HUES48 (cell line): ENCODE measurements around the gene BMPR1B.
"Not testable (repeated sequence)": the region's sequence is repeated elsewhere in the genome, so short reads cannot be mapped to it uniquely, and the experiment has no call there.

Experiments used
- H3K27ac ChIP-seq: one replicate; pipeline ENCODE4 v1.7.0; 2013; ENCODE audit warnings: low read depth, low read length, inconsistent platforms
- H3K27me3 ChIP-seq: 2 replicates; pipeline ENCODE4 v1.6.1; 2013; ENCODE audit warnings: mild to moderate bottlenecking, low read length; ENCODE audit not compliant: control insufficient read depth, insufficient read depth
- H3K36me3 ChIP-seq: 2 replicates; pipeline ENCODE4 v1.6.1; 2013; ENCODE audit warnings: low read length; ENCODE audit not compliant: control insufficient read depth, insufficient read depth
- H3K4me1 ChIP-seq: 2 replicates; pipeline ENCODE4 v1.6.1; 2013; ENCODE audit warnings: mild to moderate bottlenecking, low read length; ENCODE audit not compliant: control insufficient read depth, insufficient read depth
- H3K4me3 ChIP-seq: 2 replicates; pipeline ENCODE4 v1.5.1; 2013; ENCODE audit warnings: mild to moderate bottlenecking, low read depth, low read length
- H3K9ac ChIP-seq: 2 replicates; pipeline ENCODE4 v1.6.1; 2013; ENCODE audit warnings: mild to moderate bottlenecking, low read depth, low read length, moderate library complexity
- H3K9me3 ChIP-seq: 2 replicates; pipeline ENCODE4 v1.6.1; 2013; ENCODE audit warnings: low read length; ENCODE audit not compliant: control insufficient read depth, insufficient read depth

BMPR1B gene

GRCh38 chr4:95129031-95129430 is 371.3 kb downstream of the BMPR1B start:
- no peaks in the 10 kb centered on the region for H3K27me3 ChIP-seq
- H3K36me3 ChIP-seq, result no peaks in the 10 kb centered on the region
- H3K4me1 ChIP-seq, result no peaks in the 10 kb centered on the region
- H3K4me3 ChIP-seq, result no peak overlapping the region
- no peaks in the 10 kb centered on the region for H3K9me3 ChIP-seq
- no peak overlapping the region for H3K9ac ChIP-seq
- no peak overlapping the region for H3K27ac ChIP-seq

GRCh38 chr4:95129821-95130311 is 372.1 kb downstream of the BMPR1B start:
- no peaks in the 10 kb centered on the region for H3K27me3 ChIP-seq
- no peaks in the 10 kb centered on the region for H3K4me1 ChIP-seq
- no peak overlapping the region for H3K4me3 ChIP-seq
- no peak overlapping the region for H3K9ac ChIP-seq
- H3K9me3 ChIP-seq, result no peaks in the 10 kb centered on the region
- H3K36me3 ChIP-seq, result no peaks in the 10 kb centered on the region
- no peak overlapping the region for H3K27ac ChIP-seq

- not testable (repeated sequence) for H3K4me3 ChIP-seq, H3K4me1 ChIP-seq, H3K27me3 ChIP-seq, H3K9ac ChIP-seq, H3K36me3 ChIP-seq, H3K27ac ChIP-seq, H3K9me3 ChIP-seq
Measured at GRCh38 chr4:95134016-95134415, 376.3 kb downstream of the BMPR1B start.

- not testable (repeated sequence) for H3K27ac ChIP-seq, H3K36me3 ChIP-seq, H3K9ac ChIP-seq, H3K4me3 ChIP-seq, H3K4me1 ChIP-seq, H3K27me3 ChIP-seq
- H3K9me3 ChIP-seq, result peaks cover 16% of the 10 kb centered on the region
Measured at GRCh38 chr4:95139424-95139823, 381.7 kb downstream of the BMPR1B start.

GRCh38 chr4:95141361-95141760 is 383.6 kb downstream of the BMPR1B start:
- Histone ChIP-seq H3K4me1 (peaks cover 1% of the 10 kb centered on the region; the same call in 1 of the 2 replicates), H3K27ac (no peak overlapping the region), H3K9ac (no peak overlapping the region), H3K4me3 (no peak overlapping the region), H3K27me3 (no peaks in the 10 kb centered on the region), H3K9me3 (peaks cover 16% of the 10 kb centered on the region), H3K36me3 (no peaks in the 10 kb centered on the region)

- Histone ChIP-seq H3K4me3 (no peak overlapping the region), H3K27ac (no peak overlapping the region), H3K4me1 (peaks cover 6% of the 10 kb centered on the region; the same call in 1 of the 2 replicates), H3K27me3 (no peaks in the 10 kb centered on the region), H3K36me3 (no peaks in the 10 kb centered on the region), H3K9ac (no peak overlapping the region), H3K9me3 (peaks cover 16% of the 10 kb centered on the region)
Measured at GRCh38 chr4:95142932-95143331, 385.2 kb downstream of the BMPR1B start.

GRCh38 chr4:95151255-95151654 is 393.5 kb downstream of the BMPR1B start:
- no peak overlapping the region for H3K4me3 ChIP-seq

GRCh38 chr4:95153182-95153581 is 395.4 kb downstream of the BMPR1B start:
- H3K4me1 ChIP-seq, result no peaks in the 10 kb centered on the region; the same call in 1 of the 2 replicates
- no peak overlapping the region for H3K27ac ChIP-seq
- no peaks in the 10 kb centered on the region for H3K9me3 ChIP-seq
- no peak overlapping the region for H3K9ac ChIP-seq
- H3K27me3 ChIP-seq, result no peaks in the 10 kb centered on the region
- no peak overlapping the region for H3K4me3 ChIP-seq
- no peaks in the 10 kb centered on the region for H3K36me3 ChIP-seq

More at GRCh38 chr4:95151255-95151654, 393.5 kb downstream of the BMPR1B start:
- Histone ChIP-seq H3K27me3 (no peaks in the 10 kb centered on the region), H3K36me3 (no peaks in the 10 kb centered on the region), H3K4me1 (peaks cover 6% of the 10 kb centered on the region; the same call in 1 of the 2 replicates), H3K9ac (no peak overlapping the region), H3K9me3 (no peaks in the 10 kb centered on the region), H3K27ac (no peak overlapping the region)

GRCh38 chr4:95155759-95156451 is 398.1 kb downstream of the BMPR1B start:
- H3K9me3 ChIP-seq, result no peaks in the 10 kb centered on the region
- H3K27me3 ChIP-seq, result no peaks in the 10 kb centered on the region
- H3K36me3 ChIP-seq, result no peaks in the 10 kb centered on the region
- H3K4me1 ChIP-seq, result peaks cover 15% of the 10 kb centered on the region
- H3K4me3 ChIP-seq, result no peak overlapping the region
- no peak overlapping the region for H3K27ac ChIP-seq
- H3K9ac ChIP-seq, result no peak overlapping the region

- H3K4me1 ChIP-seq, result peaks cover 15% of the 10 kb centered on the region
- H3K36me3 ChIP-seq, result no peaks in the 10 kb centered on the region
- no peak overlapping the region for H3K4me3 ChIP-seq
- H3K9me3 ChIP-seq, result no peaks in the 10 kb centered on the region
- no peak overlapping the region for H3K9ac ChIP-seq
- no peak overlapping the region for H3K27ac ChIP-seq
- no peaks in the 10 kb centered on the region for H3K27me3 ChIP-seq
Measured at GRCh38 chr4:95156452-95156765, 398.7 kb downstream of the BMPR1B start.

GRCh38 chr4:95157596-95157995 is 399.8 kb downstream of the BMPR1B start:
- no peaks in the 10 kb centered on the region for H3K36me3 ChIP-seq
- H3K9me3 ChIP-seq, result no peaks in the 10 kb centered on the region
- H3K4me1 ChIP-seq, result peaks cover 20% of the 10 kb centered on the region
- H3K9ac ChIP-seq, result no peak overlapping the region
- H3K4me3 ChIP-seq, result no peak overlapping the region
- no peaks in the 10 kb centered on the region for H3K27me3 ChIP-seq
- H3K27ac ChIP-seq, result no peak overlapping the region
